Neural progenitor cell (in vitro differentiated cells): ENCODE results near the gene LCA5L.

Source experiments
- EZH2phosphoT487 ChIP-seq: fragments of 200-600 bp; sonication (generic); IDR thresholded peaks from 2 replicates; pipeline ENCODE4 v1.6.1; 2017; ENCODE audit warnings: antibody characterized with exemption
- TF ChIP-seq, protein P1 (sequence below): fragments of 200-600 bp; sonication (generic); IDR thresholded peaks from 2 replicates; pipeline ENCODE4 v1.5.1; 2017; ENCODE audit warnings: antibody characterized with exemption, mild to moderate bottlenecking

- TF ChIP-seq, protein P1, sequence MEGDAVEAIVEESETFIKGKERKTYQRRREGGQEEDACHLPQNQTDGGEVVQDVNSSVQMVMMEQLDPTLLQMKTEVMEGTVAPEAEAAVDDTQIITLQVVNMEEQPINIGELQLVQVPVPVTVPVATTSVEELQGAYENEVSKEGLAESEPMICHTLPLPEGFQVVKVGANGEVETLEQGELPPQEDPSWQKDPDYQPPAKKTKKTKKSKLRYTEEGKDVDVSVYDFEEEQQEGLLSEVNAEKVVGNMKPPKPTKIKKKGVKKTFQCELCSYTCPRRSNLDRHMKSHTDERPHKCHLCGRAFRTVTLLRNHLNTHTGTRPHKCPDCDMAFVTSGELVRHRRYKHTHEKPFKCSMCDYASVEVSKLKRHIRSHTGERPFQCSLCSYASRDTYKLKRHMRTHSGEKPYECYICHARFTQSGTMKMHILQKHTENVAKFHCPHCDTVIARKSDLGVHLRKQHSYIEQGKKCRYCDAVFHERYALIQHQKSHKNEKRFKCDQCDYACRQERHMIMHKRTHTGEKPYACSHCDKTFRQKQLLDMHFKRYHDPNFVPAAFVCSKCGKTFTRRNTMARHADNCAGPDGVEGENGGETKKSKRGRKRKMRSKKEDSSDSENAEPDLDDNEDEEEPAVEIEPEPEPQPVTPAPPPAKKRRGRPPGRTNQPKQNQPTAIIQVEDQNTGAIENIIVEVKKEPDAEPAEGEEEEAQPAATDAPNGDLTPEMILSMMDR, result no peak
- no peak for TF ChIP-seq EZH2phosphoT487
Measured at GRCh38 chr21:39467746-39468145, 22.2 kb upstream of the LCA5L start.
